ENCODE measurements around the gene LRBA.
"Not testable (repeated sequence)": the region's sequence is repeated elsewhere in the genome, so short reads cannot be mapped to it uniquely, and the experiment has no call there.

The LRBA gene

GRCh38 chr4:150415213-150415612 lies 599.9 kb downstream of the LRBA start:
- DNase-seq (ENCODE audit: low read depth), result no peak

- DNase-seq (ENCODE audit: low read depth), result no peak
These were observed 603.6 kb downstream of the LRBA start for GRCh38 chr4:150411520-150411919.

- no peak for DNase-seq (ENCODE audit: low read depth)
These were observed 612.2 kb downstream of the LRBA start for GRCh38 chr4:150402871-150403272.

GRCh38 chr4:150401083-150401687 lies 613.9 kb downstream of the LRBA start:
- DNase-seq (ENCODE audit: low read depth), result no peak

GRCh38 chr4:150395872-150396271 lies 619.2 kb downstream of the LRBA start:
- DNase-seq (ENCODE audit: low read depth), result no peak

- no peak for DNase-seq (ENCODE audit: low read depth)
These were observed 621.0 kb downstream of the LRBA start for GRCh38 chr4:150394046-150394445.

GRCh38 chr4:150391052-150391451 lies 624.0 kb downstream of the LRBA start:
- no peak for DNase-seq (ENCODE audit: low read depth)

- no peak for DNase-seq (ENCODE audit: low read depth)
These were observed 624.6 kb downstream of the LRBA start for GRCh38 chr4:150390531-150390910.

- DNase-seq (ENCODE audit: low read depth), result no peak
These were observed 625.1 kb downstream of the LRBA start for GRCh38 chr4:150389896-150390530.

- DNase-seq (ENCODE audit: low read depth), result no peak
These were observed 627.1 kb downstream of the LRBA start for GRCh38 chr4:150387981-150388380.

GRCh38 chr4:150386415-150386814 lies 628.7 kb downstream of the LRBA start:
- not testable (repeated sequence) for DNase-seq (ENCODE audit: low read depth)

- no peak for DNase-seq (ENCODE audit: low read depth)
These were observed 629.5 kb downstream of the LRBA start for GRCh38 chr4:150385606-150386005.

- DNase-seq (ENCODE audit: low read depth), result no peak
These were observed 630.8 kb downstream of the LRBA start for GRCh38 chr4:150384249-150384648.

GRCh38 chr4:150382028-150382427 lies 633.1 kb downstream of the LRBA start:
- DNase-seq (ENCODE audit: low read depth), result no peak

- no peak for DNase-seq (ENCODE audit: low read depth)
These were observed 633.5 kb downstream of the LRBA start for GRCh38 chr4:150381609-150382008.

- DNase-seq (ENCODE audit: low read depth), result no peak
These were observed 634.0 kb downstream of the LRBA start for GRCh38 chr4:150381036-150381435.

- DNase-seq (ENCODE audit: low read depth), result no peak
These were observed 635.6 kb downstream of the LRBA start for GRCh38 chr4:150379454-150379853.

GRCh38 chr4:150375025-150375424 lies 640.1 kb downstream of the LRBA start:
- no peak for DNase-seq (ENCODE audit: low read depth)

GRCh38 chr4:150371869-150372268 lies 643.2 kb downstream of the LRBA start:
- no peak for DNase-seq (ENCODE audit: low read depth)

GRCh38 chr4:150369434-150370380 lies 645.4 kb downstream of the LRBA start:
- no peak for DNase-seq (ENCODE audit: low read depth)

GRCh38 chr4:150368667-150369066 lies 646.4 kb downstream of the LRBA start:
- DNase-seq (ENCODE audit: low read depth), result no peak

GRCh38 chr4:150367326-150367725 lies 647.8 kb downstream of the LRBA start:
- DNase-seq (ENCODE audit: low read depth), result no peak

- DNase-seq (ENCODE audit: low read depth), result no peak
These were observed 648.5 kb downstream of the LRBA start for GRCh38 chr4:150366487-150366999.

Data from activated gamma-delta T cell treated with anti-CD3 and anti-CD28 coated beads, Interleukin-2, amount 50 U/mL, for 16 hours (primary cell).